ENCODE measurements around the gene DEGS1. TPM values are rescaled to one million over a fixed set of nuclear protein-coding genes. Genes with fewer than 3 reads are reported as not detected.

The DEGS1 gene
- total RNA-seq, 1 donor from 2014 or later = 60.0 TPM

DNA sequence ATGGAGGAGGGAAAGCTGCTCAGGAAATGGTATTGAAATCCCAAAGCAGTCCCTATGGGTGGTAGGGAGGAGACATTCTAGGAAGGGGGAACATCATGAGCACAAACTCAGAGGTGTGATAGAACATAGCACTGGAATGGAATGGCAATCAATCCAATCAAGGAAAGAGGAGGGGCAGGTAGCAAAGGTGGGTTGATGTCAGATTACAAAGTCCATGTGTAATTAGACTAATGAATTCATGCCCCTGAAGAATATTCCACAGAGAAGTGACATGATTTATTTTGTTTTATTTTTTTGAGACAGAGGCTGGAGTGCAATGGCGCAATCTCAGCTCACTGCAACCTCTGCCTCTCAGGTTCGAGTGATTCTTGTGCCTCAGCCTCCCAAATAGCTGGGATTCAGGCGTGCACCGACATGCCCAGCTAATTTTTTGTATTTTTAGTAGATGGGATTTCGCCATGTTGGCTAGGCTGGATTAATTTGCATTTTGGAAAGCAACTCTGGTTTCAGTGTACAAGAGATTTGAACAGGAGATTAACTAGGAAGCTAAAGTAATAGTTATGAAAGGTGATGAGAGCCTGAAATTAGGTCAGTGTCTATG lies 36.1 kb downstream of the DEGS1 start:
- DNase-seq = no peak
- Mint-ChIP-seq H3K4me1 (ENCODE audit: low read depth, unreplicated experiment) (peaks cover 3% of the 10 kb centered on the region), H3K27ac (ENCODE audit: unreplicated experiment) (no peak overlapping the region), H3K27me3 (ENCODE audit: unreplicated experiment) (peaks cover 2% of the 10 kb centered on the region), H3K36me3 (ENCODE audit: unreplicated experiment) (no peaks in the 10 kb centered on the region), H3K4me3 (ENCODE audit: unreplicated experiment) (no peak overlapping the region), H3K9me3 (ENCODE audit: unreplicated experiment) (no peaks in the 10 kb centered on the region)
- TF ChIP-seq CTCF (IDR thresholded peaks at IDR 0.05; ENCODE audit: partially characterized antibody, unreplicated experiment) = no peak

DNA sequence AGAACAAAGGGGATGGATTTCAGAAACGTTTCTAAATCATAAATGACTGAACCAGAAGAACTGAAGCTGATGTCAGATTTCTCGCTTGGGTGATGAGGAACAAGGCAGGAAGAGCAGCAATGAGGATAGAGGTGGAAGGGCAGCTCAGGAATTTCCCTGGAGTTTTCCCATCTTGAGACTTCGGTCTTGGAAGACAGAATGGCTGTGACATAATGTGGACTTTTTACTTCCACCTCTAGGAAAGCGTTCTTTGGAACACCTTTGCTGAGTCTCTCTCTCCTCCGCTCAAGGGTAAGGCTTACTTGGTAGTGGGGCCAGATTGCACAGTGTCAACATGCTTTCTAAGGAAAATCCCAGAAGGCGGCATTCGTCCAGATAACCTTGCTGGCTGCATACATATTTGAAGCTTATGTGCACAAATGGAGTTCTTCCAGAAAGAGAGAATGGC lies 36.6 kb downstream of the DEGS1 start:
- TF ChIP-seq CTCF (IDR thresholded peaks at IDR 0.05; ENCODE audit: partially characterized antibody, unreplicated experiment) = no peak
- Mint-ChIP-seq H3K4me3 (ENCODE audit: unreplicated experiment) (no peak overlapping the region), H3K9me3 (ENCODE audit: unreplicated experiment) (no peaks in the 10 kb centered on the region), H3K27me3 (ENCODE audit: unreplicated experiment) (peaks cover 2% of the 10 kb centered on the region), H3K27ac (ENCODE audit: unreplicated experiment) (no peak overlapping the region), H3K36me3 (ENCODE audit: unreplicated experiment) (no peaks in the 10 kb centered on the region), H3K4me1 (ENCODE audit: low read depth, unreplicated experiment) (peaks cover 3% of the 10 kb centered on the region)
- no peak for DNase-seq

- peaks cover 4% of the 10 kb centered on the region for H3K27me3 Mint-ChIP-seq (ENCODE audit: unreplicated experiment)
- TF ChIP-seq CTCF (IDR thresholded peaks at IDR 0.05; ENCODE audit: partially characterized antibody, unreplicated experiment) = no peak
- H3K4me3 Mint-ChIP-seq (ENCODE audit: unreplicated experiment) = no peak overlapping the region
- H3K36me3 Mint-ChIP-seq (ENCODE audit: unreplicated experiment) = no peaks in the 10 kb centered on the region
- H3K9me3 Mint-ChIP-seq (ENCODE audit: unreplicated experiment) = no peaks in the 10 kb centered on the region
- H3K27ac Mint-ChIP-seq (ENCODE audit: unreplicated experiment) = no peak overlapping the region
- no peak for DNase-seq
- H3K4me1 Mint-ChIP-seq (ENCODE audit: low read depth, unreplicated experiment) = peaks cover 3% of the 10 kb centered on the region
Observed at GRCh38 chr1:224223819-224224714, 41.0 kb downstream of the DEGS1 start.

DNA sequence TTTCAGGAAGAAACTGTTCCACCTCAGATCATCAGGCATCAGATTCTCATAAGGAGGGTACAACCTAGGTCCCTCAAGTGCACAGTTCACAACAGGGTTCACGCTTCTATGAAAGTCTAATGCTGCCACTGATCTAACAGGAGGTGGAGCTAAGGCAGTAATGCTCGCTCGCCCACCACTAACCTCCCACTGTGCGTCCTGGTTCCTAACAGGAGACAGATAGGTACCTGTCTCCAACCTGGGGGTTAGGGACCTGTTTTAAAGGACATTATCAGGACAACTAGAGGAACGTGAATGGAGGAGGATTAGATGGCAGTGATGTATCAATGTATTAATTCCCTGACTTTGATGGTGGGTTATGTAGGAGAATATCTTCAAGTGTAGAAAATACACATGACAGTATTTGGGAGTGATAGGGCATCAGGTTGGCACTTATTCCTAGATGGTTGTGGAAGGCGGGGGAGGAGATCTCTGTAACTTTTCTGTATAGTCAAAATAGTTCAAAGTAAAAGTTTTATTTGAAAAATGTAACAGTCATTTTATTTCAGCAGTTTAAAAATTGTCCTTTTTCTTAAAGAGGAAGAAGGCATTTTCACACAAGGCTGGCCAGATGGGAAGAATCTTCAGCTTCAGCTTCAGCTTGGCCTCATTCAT lies 43.9 kb downstream of the DEGS1 start:
- H3K27ac Mint-ChIP-seq (ENCODE audit: unreplicated experiment) = no peak overlapping the region
- TF ChIP-seq CTCF (IDR thresholded peaks at IDR 0.05; ENCODE audit: partially characterized antibody, unreplicated experiment) = no peak
- H3K4me3 Mint-ChIP-seq (ENCODE audit: unreplicated experiment) = no peak overlapping the region
- no peaks in the 10 kb centered on the region for H3K36me3 Mint-ChIP-seq (ENCODE audit: unreplicated experiment)
- H3K4me1 Mint-ChIP-seq (ENCODE audit: low read depth, unreplicated experiment) = no peaks in the 10 kb centered on the region
- peaks cover 4% of the 10 kb centered on the region for H3K27me3 Mint-ChIP-seq (ENCODE audit: unreplicated experiment)
- H3K9me3 Mint-ChIP-seq (ENCODE audit: unreplicated experiment) = no peaks in the 10 kb centered on the region
- no peak for DNase-seq
